D341Med (cell line): ENCODE data around the gene DNM3.

Source experiments
- DNase-seq: peaks from one replicate; pipeline ENCODE4 v3.0.0; 2012; ENCODE audit warnings: low spot score

Gene DNM3

GRCh38 chr1:172107316-172107975, 266.1 kb downstream of the DNM3 start:
- no peak for DNase-seq

GRCh38 chr1:172108161-172108893, 267.0 kb downstream of the DNM3 start:
- DNase-seq: no peak

DNA sequence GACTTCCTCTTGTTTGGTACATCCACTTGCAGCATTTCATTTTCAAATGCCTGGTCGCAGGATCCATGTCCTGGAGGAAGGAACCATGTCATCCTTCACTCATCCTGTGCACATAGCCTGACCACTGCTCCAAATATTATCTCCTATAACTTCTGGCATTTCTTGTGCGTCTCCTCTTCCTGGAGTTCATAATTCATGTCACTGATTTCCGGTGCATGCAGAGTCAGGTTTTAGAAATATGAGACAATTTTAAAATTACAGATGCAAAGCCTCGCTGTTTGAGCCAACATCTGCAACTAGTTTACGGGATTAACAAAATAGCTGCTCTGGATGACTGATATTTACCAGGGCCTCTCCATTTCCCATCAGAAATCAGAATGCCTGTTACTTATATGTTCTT, 268.1 kb downstream of the DNM3 start:
- no peak for DNase-seq

GRCh38 chr1:172112576-172112975, 271.3 kb downstream of the DNM3 start:
- DNase-seq: no peak

DNA sequence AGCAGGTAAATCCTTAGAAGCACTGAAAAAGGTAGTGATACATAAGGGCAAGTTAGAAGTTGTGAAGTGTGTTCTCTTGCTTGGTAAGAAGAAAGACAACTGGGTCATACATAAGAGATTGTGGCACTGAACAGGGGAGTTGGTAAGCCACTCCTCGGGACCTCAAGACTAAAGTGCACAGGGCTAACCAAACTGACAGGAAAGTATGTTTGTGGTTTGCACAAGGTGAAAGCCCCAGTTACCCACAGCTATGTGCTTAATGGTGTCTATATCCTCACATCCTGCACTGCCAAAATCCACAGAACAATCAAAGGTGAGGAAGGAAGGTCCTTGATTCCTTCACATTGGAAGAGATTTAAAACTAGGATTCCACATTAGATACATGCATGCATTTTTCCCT, 276.5 kb downstream of the DNM3 start:
- DNase-seq: no peak

DNA sequence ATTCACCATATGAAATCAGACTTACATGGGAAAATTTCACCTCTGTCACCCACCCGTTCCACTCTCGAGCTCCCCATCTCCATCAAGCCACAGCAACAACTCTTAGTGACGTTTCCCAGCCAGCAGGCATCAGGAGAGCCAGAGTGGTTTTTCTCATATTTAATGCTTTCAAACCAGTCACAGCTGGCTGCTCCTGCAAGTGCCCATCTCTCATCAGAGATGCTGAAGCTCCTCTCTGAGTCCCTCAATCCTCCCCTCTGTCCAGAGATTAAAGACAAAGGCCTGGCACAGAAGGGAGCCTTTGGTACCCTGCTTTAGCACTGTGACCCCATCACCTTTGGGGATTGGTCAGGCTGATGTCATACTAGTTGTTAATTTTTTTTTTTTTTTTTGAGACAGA, 277.3 kb downstream of the DNM3 start:
- DNase-seq: no peak

- DNase-seq: no peak
Measured at GRCh38 chr1:172119184-172119583, 277.9 kb downstream of the DNM3 start.

DNA sequence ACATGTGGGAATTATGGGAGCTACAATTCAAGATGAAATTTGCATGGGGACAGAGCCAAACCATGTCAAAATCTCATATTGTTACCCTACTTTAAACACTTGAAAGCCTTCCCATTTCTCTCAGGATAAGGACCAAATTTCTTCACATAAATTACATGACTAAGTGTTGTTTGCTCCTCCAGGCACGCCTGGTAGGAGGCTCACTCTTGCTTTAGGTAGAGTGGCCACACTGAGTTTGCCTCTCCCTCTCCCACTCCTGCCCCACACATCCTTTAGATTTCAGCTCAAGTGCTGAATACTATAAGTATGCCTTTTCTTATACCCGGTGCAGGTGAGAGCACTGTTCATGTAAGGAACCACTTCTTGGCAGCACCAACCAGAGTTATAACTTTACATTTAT, 279.1 kb downstream of the DNM3 start:
- no peak for DNase-seq

GRCh38 chr1:172121081-172121717, 279.9 kb downstream of the DNM3 start:
- DNase-seq: no peak

- no peak for DNase-seq
Measured at GRCh38 chr1:172122381-172122780, 281.1 kb downstream of the DNM3 start.

DNA sequence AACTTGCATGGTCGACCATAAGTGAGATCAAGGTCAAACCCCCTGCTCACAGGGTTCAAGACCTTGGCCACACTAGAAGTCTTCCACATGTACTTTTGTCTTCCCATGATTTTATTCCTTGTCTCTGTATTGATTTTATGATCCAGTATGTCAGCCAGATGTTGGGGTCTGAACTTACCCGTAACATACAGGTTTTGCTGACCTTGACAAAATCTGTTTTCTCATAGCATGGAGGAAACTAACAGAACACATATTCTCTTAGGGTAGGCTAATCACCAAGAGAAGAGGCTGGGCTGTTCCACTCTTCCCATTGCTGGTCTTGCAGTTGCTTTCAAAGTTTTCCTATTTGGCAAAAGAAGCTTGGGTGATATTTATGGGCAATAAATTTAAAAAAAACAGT, 284.0 kb downstream of the DNM3 start:
- no peak for DNase-seq

DNA sequence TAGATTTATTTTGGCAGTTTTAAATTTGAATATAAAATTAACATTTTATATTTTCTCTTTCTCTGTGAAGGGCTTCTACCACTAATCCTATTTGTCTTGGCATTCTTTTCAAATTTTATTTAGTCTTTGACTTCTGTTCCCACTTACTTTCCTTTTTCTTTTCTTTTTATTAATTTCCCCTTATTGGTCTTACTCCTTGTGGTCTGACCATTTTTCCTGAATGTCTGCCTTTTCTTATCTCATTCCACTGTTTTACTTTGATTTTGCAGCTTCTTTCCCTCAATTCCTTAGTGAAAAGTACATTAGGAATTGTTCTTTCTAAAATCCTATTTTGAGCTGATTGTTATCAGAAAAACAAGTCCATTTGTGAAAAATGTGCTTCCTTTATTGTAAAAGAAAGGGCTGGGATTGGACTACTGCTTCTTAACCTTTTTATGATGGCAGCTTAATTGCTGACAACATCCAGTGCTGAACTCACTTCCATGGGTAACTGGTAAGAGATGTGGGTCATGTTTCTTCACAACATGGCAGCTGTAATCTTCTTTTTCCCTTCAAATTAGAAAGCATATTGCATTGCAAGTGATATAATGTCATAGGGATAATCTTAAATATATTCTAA, 284.6 kb downstream of the DNM3 start:
- DNase-seq: no peak

- no peak for DNase-seq
Measured at GRCh38 chr1:172132836-172133235, 291.5 kb downstream of the DNM3 start.

GRCh38 chr1:172134087-172134731, 292.9 kb downstream of the DNM3 start:
- no peak for DNase-seq

DNA sequence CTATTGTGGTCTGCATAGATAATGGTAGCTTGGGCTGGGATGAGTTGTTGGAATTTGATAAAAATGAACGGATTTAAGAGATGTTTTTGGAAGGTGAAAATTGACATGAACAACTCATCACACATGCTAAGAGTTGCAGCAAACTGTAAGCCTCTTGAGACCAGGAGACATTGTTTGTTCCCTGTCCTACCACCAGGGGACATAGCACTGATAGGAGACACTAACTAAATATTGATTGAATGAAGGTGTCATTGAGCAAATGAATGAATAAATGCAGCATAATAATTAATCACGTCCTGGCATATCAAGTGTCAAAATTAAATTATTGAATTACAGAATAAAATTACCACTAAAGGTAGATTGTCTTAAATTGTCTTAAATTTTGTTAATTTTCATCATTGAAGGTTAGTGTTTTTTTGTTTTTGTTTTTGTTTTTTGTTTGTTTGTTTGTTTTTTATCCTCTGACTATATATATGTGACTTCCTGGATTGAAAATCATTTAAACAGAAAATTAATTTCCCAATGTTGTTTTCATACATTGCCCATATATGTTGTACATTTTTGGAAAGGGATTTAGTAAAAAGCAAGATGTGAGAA, 293.9 kb downstream of the DNM3 start:
- DNase-seq: no peak

GRCh38 chr1:172135978-172136610, 294.8 kb downstream of the DNM3 start:
- no peak for DNase-seq

DNA sequence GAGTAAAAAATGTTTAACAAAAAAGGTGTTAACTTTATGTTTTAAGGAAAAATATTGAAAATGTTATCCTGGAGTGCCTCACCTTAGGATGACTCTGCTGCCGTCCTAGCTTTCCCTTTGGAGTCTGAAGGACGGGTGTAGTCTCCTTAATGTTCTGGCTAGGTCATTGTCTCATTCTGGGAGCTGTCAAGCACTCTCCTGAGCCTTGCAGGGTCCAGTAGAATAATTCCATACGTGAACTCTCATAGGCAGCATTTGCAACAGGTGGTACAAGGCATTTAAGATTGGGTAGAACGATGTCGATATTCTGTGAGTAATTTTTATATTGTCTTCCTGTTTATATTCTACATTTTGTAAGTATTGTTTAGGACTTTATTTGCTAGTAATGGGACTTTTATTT, 295.6 kb downstream of the DNM3 start:
- DNase-seq: no peak

- DNase-seq: no peak
Measured at GRCh38 chr1:172137703-172138454, 296.6 kb downstream of the DNM3 start.

DNA sequence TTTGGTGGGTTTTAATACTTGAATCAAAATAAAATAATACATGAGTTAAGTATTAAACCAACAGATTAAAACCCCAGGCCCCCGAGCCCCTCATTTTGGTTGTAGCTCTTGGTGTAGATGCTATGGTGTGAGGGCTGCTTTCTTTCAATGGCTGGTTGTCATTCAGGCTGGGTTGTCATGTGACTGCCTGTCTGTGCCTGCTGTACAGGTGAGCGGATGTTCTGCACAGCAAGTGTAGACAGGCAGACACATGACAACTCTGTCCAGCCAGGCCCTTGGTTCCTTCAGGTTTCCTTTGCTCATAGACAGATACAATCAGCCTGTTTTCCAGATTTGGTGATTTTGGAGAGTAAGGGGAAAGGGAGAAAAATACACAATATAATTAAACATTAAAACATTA, 297.3 kb downstream of the DNM3 start:
- no peak for DNase-seq

DNA sequence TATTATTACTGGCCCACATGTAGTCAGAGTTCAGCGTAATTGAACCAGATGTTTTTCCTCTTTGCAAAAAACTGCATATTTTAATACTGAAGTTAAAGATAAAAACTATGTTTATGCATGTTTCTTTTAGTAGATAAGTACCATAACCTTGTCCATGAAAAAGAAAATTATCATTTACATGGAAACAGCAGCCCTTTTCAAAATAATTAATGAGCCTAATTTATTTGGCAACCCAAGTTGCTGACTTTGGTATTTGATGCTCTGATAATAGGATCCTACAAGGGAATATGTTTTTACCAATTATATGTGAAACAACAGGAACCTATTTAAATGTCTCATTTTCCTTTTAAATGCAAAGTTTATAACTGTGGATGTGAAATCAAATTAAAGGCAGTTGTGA, 297.9 kb downstream of the DNM3 start:
- DNase-seq: no peak

- no peak for DNase-seq
Measured at GRCh38 chr1:172140072-172140471, 298.8 kb downstream of the DNM3 start.
